ENCODE data around the gene ITIH3.

GRCh38 chr3:52775877-52776276 lies 18.7 kb upstream of the ITIH3 start:
- TF ChIP-seq, protein P1, sequence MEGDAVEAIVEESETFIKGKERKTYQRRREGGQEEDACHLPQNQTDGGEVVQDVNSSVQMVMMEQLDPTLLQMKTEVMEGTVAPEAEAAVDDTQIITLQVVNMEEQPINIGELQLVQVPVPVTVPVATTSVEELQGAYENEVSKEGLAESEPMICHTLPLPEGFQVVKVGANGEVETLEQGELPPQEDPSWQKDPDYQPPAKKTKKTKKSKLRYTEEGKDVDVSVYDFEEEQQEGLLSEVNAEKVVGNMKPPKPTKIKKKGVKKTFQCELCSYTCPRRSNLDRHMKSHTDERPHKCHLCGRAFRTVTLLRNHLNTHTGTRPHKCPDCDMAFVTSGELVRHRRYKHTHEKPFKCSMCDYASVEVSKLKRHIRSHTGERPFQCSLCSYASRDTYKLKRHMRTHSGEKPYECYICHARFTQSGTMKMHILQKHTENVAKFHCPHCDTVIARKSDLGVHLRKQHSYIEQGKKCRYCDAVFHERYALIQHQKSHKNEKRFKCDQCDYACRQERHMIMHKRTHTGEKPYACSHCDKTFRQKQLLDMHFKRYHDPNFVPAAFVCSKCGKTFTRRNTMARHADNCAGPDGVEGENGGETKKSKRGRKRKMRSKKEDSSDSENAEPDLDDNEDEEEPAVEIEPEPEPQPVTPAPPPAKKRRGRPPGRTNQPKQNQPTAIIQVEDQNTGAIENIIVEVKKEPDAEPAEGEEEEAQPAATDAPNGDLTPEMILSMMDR (IDR thresholded peaks at IDR 0.05) = no peak
- TF ChIP-seq, protein P2, sequence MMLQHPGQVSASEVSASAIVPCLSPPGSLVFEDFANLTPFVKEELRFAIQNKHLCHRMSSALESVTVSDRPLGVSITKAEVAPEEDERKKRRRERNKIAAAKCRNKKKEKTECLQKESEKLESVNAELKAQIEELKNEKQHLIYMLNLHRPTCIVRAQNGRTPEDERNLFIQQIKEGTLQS (CRISPR knock-in tag; conservative IDR thresholded peaks at IDR 0.05) = no peak
- TF ChIP-seq NR2C2 (CRISPR knock-in tag; IDR thresholded peaks at IDR 0.05) (no peak), NFE2L1 (CRISPR knock-in tag; IDR thresholded peaks at IDR 0.05) (no peak), ZNF121 (CRISPR knock-in tag; IDR thresholded peaks at IDR 0.05) (no peak), TEAD4 (CRISPR knock-in tag; IDR thresholded peaks at IDR 0.05) (no peak)

All from WTC11 (cell line).